GM19467 (cell line): ENCODE data around the gene PLCZ1.
"Not testable (repeated sequence)": the region's sequence is repeated elsewhere in the genome, so short reads cannot be mapped to it uniquely, and the experiment has no call there.

Experiments used
- ATAC-seq: cut with Tn5 transposase; IDR thresholded peaks from one replicate; pipeline ENCODE4 v1.9.1; 2021; ENCODE audit warnings: mild to moderate bottlenecking, moderate library complexity; ENCODE audit not compliant: unreplicated experiment

PLCZ1 gene, protein sequence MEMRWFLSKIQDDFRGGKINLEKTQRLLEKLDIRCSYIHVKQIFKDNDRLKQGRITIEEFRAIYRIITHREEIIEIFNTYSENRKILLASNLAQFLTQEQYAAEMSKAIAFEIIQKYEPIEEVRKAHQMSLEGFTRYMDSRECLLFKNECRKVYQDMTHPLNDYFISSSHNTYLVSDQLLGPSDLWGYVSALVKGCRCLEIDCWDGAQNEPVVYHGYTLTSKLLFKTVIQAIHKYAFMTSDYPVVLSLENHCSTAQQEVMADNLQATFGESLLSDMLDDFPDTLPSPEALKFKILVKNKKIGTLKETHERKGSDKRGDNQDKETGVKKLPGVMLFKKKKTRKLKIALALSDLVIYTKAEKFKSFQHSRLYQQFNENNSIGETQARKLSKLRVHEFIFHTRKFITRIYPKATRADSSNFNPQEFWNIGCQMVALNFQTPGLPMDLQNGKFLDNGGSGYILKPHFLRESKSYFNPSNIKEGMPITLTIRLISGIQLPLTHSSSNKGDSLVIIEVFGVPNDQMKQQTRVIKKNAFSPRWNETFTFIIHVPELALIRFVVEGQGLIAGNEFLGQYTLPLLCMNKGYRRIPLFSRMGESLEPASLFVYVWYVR

DNA sequence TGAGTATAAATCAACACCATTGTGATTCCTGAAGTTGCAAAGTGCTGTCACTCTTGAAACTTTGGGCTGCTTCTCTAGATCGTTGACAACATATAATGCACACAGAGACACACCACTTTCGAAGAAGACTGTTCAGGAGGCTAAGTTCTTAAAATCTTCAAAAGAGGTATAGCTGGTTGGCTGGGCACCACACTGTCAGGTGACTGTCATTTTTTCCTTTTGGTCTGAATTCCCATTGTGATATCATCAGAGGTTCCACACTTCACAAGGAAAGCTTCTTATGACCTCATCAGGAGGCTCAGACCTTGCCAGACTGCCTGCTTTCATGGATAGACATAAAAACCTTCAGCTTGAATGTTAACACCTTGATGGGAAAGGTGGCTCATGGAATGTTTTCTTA, at the start of gene PLCZ1, which contains the start of gene CAPZA3:
PLCZ1 (minus strand) TSS at position 194 of the 400 bp plus-strand sequence. CDS start 641 bp downstream, outside the sequence.
CAPZA3 (plus strand) TSS at position 301 of the 400 bp plus-strand sequence. CDS start 150 bp downstream, outside the sequence.
- ATAC-seq, result no peak

- not testable (repeated sequence) for ATAC-seq
These were observed 47.7 kb upstream of the PLCZ1 start for GRCh38 chr12:18785465-18785864.

DNA sequence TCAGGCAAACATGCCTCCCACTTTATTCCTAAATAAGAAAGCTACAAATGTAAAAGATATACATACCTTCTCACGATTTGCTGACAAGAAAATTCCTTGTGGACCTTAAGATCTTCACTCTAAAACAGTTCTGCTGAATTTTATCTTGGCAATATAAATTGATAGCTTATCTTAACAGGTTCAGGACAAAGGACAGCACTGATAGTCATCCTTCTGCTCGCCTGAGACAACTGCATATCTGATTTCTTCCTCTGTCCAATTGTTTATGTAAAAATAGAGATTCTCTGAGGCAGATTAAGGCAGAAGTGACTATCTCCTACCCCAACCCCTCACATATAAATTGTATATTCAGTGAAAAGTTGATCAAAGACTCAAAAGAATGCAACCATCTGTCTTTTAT, 45.0 kb upstream of the PLCZ1 start:
- no peak for ATAC-seq

DNA sequence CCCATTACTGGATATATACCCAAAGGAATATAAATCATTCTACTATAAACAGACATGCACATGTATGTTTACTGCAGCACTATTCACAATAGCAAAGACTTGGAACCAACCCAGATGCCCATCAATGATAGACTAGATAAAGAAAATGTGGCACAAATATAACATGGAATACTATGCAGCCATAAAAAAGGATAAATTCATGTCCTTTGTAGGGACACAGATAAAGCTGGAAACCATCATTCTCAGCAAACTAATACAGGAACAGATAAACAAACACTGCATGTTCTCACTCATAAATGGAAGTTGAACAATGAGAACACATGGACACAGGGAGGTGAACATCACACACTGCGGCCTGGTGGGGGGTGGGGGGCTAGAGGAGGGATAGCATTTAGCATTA, 28.7 kb upstream of the PLCZ1 start:
- not testable (repeated sequence) for ATAC-seq

GRCh38 chr12:18755341-18755740, 17.5 kb upstream of the PLCZ1 start:
- no peak for ATAC-seq

DNA sequence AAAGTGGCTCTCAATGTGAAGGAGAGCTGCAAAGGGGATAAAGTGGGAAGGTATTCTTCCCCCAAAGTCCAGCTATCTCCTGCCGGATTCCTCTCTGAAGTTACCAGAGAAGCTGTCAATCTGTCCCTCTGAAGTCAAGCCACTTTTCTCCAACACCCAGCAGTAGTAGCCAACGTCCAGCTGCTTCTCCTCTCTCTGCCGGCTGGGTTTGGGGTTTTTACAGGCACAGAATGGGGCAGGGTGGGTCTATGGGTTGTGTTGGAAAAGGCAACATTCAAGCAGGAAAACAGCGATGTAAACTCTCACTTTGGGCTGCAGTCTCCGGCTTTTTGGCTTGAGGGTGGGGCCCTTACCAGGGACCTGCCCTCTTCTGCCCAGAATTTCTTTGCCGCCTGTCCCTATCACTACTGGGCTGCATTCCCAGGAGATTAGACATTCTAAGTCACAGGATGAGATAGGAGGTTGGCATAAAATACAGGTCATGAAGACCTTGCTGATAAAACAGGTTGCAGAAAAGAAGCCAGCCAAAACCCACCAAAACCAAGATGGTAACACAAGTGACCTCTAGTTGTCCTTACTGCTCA, 16.4 kb upstream of the PLCZ1 start:
- no peak for ATAC-seq

- ATAC-seq, result no peak
These were observed 15.8 kb upstream of the PLCZ1 start for GRCh38 chr12:18753481-18754123.

DNA sequence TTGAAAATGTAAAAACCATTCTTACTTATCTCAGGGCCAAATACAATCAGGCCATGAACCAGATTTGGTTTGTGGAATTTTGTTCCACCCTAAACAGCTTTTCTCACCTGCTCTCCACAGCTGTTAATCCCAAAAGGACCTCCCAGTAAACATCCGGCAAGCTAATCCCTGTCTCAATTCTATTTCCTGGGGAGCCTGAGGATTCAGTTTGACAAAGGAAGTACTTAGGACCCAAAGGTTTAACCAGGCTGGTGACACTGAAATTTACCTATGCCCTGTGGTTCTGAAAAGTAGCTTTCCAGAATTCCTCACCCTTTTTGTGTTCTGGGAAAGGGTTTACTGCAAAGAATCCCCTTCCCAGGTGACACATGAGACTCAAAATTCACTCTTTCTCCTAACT, 15.1 kb upstream of the PLCZ1 start:
- ATAC-seq, result no peak

GRCh38 chr12:18752280-18752920, 14.6 kb upstream of the PLCZ1 start:
- ATAC-seq, result no peak

- no peak for ATAC-seq
These were observed 14.1 kb upstream of the PLCZ1 start for GRCh38 chr12:18751866-18752265.

DNA sequence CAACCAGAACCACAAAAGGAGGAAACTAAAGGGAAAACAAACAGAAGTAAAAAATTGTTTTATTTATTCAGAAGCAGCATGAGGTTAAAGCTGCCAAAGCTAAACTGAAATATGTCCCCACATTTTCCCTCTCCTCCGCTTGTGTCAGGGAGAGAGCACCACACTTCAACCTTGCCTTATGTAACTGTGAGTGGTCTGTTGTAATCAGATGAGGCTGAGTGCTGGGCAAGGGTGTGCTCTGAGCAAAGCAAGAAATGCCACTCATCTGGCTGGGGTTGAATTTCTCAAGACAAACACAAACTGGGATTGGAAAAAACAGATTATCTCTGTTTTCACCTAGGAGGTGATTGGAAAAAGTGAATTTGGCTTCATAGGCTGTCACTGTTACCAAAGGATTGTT, 12.3 kb upstream of the PLCZ1 start:
- no peak for ATAC-seq

DNA sequence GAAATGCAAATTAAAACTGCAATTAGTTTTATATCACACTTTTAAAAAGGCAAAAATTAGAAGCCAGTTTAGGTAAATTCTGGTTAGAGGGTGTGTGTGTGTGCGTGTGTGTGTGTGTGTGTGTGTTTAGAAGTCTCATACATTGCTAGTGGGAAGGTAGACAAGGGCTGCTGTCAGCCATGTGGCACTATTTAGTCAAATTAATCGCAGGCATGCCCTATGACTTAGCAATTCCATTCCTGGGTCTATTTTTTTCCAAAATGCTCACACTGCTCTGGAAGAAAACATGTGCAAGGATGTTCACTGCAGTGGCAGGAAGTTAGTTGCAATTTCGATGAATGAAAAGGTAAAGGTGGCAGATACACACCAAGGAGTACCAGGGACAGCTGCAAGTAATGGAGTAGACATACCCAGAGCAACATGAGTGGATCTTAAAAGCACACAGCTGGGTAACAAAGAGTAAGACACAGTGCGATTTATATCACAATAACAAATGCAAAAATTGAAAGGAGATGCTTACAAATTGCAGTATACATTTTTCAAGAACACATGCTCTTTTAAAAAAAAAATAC, 11.7 kb upstream of the PLCZ1 start:
- no peak for ATAC-seq

GRCh38 chr12:18747895-18748294, 10.1 kb upstream of the PLCZ1 start:
- ATAC-seq, result no peak

DNA sequence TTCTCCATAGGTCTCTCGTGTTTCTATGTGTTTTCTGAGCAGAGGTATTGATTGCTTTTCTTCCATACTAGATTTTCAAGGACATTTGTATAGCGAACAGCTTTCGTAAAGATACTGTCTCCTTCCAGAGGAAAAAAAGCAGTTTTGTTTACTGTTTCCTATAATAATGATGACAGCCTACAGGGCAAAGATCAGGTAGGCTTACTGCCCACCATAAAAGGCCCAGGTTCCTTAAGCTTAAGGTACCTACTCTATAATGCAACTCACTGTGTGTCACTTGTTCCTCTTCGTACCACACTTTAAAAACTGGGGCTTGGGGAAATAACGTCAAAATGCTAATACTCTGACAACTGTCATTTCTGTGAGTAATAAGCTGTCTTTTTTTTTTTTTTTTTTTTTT, 6.7 kb downstream of the PLCZ1 start:
- no peak for ATAC-seq

DNA sequence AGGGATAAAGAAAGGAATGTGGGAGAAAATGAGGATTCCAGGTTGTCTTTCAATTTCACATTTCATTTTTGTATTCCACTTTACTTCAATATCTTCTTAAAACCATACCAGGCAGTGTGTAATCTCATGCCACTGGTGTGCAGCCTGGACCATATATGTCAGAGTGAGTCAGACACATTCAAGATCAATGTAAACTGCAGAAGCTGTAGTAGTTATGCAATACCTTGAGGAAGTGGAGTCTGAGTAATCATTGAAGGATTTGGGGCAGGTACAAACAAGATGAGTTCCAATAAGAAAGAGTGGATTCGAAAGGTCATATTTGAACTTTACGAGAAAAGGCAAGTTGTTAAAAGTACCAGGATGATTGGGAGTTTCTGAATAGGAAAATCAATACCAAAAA, 14.1 kb downstream of the PLCZ1 start:
- ATAC-seq, result no peak

GRCh38 chr12:18721452-18721851, 16.4 kb downstream of the PLCZ1 start:
- no peak for ATAC-seq

- no peak for ATAC-seq
These were observed 17.1 kb downstream of the PLCZ1 start for GRCh38 chr12:18720690-18721089.

- ATAC-seq, result no peak
These were observed 17.8 kb downstream of the PLCZ1 start for GRCh38 chr12:18719922-18720510.

GRCh38 chr12:18718462-18718861, 19.4 kb downstream of the PLCZ1 start:
- ATAC-seq, result no peak

- ATAC-seq, result no peak
These were observed 21.6 kb downstream of the PLCZ1 start for GRCh38 chr12:18716236-18716635.
